Body of pancreas (tissue), 4 donors: Measurements from ENCODE around the gene VPS9D1.

Experiments used
- POLR2A ChIP-seq, 3 donors: fragments of 450-650 bp; IDR thresholded peaks; one replicate each; pipeline ENCODE4 v1.6.1; 2016; ENCODE audit warnings: antibody characterized with exemption in 3 of 3, mild to moderate bottlenecking in 2 of 3
- TF ChIP-seq, protein P1 (sequence below), 7 experiments: fragments of 450-650 bp in 4 of 7; fragments of 200-600 bp in 3 of 7; sonication (generic) in 3 of 7; IDR thresholded peaks; one replicate each; pipeline ENCODE4 v1.5.1; 2016 to 2019; ENCODE audit warnings: antibody characterized with exemption in 7 of 7

- TF ChIP-seq POLR2A (IDR thresholded peaks at IDR 0.05) = peak; percentile 36 to 59 (median 50)
- TF ChIP-seq, protein P1, sequence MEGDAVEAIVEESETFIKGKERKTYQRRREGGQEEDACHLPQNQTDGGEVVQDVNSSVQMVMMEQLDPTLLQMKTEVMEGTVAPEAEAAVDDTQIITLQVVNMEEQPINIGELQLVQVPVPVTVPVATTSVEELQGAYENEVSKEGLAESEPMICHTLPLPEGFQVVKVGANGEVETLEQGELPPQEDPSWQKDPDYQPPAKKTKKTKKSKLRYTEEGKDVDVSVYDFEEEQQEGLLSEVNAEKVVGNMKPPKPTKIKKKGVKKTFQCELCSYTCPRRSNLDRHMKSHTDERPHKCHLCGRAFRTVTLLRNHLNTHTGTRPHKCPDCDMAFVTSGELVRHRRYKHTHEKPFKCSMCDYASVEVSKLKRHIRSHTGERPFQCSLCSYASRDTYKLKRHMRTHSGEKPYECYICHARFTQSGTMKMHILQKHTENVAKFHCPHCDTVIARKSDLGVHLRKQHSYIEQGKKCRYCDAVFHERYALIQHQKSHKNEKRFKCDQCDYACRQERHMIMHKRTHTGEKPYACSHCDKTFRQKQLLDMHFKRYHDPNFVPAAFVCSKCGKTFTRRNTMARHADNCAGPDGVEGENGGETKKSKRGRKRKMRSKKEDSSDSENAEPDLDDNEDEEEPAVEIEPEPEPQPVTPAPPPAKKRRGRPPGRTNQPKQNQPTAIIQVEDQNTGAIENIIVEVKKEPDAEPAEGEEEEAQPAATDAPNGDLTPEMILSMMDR (IDR thresholded peaks at IDR 0.05) = no peak
Measured at GRCh38 chr16:89720813-89721545, at the start of gene VPS9D1, which contains the start of gene ZNF276.
